DMS 273 (cell line): Measurements from ENCODE around the gene CCND1.

Experiments used
- DNase-seq: peaks from one replicate; lab custom pipeline; 2025; ENCODE audit not compliant: unreplicated experiment; lab: John Stamatoyannopoulos, UW

Gene CCND1

GRCh38 chr11:69651834-69652620 lies 11.1 kb downstream of the CCND1 start:
- DNase-seq: no peak

DNA sequence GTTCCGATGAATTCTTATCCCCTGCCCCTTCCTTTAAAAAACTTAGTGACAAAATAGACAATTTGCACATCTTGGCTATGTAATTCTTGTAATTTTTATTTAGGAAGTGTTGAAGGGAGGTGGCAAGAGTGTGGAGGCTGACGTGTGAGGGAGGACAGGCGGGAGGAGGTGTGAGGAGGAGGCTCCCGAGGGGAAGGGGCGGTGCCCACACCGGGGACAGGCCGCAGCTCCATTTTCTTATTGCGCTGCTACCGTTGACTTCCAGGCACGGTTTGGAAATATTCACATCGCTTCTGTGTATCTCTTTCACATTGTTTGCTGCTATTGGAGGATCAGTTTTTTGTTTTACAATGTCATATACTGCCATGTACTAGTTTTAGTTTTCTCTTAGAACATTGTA lies 12.0 kb downstream of the CCND1 start:
- DNase-seq: no peak

DNA sequence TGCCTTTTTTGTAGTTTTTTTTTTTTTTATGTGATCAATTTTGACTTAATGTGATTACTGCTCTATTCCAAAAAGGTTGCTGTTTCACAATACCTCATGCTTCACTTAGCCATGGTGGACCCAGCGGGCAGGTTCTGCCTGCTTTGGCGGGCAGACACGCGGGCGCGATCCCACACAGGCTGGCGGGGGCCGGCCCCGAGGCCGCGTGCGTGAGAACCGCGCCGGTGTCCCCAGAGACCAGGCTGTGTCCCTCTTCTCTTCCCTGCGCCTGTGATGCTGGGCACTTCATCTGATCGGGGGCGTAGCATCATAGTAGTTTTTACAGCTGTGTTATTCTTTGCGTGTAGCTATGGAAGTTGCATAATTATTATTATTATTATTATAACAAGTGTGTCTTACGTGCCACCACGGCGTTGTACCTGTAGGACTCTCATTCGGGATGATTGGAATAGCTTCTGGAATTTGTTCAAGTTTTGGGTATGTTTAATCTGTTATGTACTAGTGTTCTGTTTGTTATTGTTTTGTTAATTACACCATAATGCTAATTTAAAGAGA lies 12.5 kb downstream of the CCND1 start:
- DNase-seq: no peak

GRCh38 chr11:69654001-69654659 lies 13.2 kb downstream of the CCND1 start:
- DNase-seq: peak; percentile 24

DNA sequence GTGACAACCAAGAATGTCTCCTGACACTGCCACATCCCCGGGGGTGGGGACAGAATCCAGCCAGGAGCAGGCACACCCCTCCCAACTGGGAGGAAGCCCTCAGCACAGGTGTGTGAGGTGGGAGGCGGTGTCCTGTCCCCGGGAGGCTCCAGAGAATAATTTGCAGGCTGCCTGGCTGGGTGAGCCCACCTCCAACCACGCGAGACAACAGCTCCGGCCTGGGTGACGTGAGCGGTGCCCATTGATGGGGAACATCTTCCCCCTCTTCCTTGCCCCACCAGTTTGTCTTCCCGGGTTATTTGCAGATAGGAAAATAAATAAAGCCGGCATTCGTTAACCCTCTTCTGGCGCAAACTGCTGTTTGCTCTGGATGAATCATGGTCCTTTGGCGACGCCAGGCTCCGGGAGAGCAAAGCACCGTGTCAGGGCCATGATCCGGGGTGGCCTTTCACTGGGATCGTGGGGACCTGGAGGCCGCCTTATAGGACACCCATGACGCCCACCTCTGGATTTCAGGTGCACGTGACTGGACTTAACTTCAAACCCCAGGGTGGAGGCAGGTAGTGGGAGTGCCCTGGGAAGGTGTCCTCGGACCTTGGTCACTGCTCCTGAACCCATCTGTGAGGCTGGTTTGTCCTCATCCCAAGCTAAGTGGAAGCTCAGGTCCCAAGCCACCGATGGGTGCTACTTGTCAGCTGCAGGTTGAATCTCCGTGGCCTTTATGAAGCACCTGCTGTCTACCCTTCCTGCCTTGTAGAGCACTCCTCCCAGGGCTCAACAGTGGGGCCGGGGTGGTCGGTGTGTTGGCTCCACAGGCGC lies 13.9 kb downstream of the CCND1 start:
- DNase-seq: peak; percentile 21

DNA sequence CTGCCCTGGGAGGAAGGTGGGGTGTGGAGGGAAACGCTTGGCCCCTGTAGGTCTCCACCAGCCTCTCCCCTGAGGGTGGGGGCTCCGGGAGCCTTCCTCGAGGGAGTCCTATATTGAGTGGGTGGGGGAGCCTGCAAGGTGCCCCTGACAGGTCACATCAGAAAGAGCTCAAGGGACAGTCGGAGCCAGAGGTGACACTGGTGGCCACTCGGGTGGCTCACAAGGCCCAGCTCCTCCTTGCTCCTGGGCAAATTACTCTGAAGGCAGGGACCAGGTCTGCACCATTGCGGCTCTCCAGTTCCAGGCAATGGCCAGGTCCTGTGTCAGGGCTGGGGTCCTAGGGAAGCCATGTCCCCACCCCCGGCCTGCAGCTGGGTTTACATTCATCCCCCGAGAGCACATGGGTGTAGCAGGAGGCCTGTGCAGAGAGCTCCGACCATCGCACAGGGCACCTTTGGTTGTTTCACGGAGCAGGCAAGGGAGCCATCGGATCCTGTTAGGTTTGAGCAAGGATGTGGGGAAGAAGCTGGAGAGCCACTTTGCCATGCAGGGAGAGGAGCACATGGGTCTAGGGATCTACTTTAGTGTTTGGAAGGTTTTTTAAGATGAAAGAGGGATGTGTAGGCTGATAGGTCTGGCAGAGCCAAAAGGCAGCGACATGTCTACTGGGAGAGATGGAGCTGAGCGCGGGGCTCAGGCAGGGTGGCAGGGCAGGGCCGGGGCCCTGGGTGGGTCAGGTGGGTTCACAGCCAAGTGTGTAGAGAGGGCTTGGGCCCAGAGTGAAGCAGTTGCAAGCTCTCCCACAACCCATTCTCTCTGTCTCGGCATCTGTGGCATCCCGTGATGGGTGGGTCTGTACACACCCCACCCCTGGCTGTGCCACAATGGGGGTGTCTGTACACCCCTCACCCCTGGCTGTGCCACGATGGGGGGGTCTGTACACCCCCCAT lies 14.8 kb downstream of the CCND1 start:
- no peak for DNase-seq

- no peak for DNase-seq
These were observed 15.8 kb downstream of the CCND1 start for GRCh38 chr11:69656536-69657455.

DNA sequence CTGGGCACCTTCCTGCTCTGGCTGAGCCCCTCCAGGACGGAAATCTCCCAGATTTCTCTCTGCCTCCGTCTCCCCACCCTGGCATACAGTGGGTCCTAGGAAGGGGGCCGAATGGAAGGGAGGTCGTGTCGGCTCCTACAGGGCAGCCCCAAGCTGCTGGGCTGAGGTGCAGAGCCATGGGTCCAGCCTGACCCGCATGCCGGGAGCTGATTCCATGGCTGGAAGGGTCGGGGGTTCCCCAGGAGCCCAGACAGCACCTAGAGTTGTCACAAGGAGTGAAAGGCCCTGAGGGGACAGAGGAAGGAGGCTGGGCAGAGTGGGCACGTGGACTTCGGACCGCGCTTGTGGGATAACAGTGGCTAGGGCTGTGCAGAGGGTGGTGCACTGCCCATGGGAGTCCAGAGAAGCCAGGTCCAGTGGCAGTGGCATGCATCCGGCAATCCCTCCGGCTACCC lies 16.5 kb downstream of the CCND1 start:
- DNase-seq: no peak

GRCh38 chr11:69657911-69658625 lies 17.1 kb downstream of the CCND1 start:
- no peak for DNase-seq

GRCh38 chr11:69658626-69659450 lies 17.9 kb downstream of the CCND1 start:
- no peak for DNase-seq

GRCh38 chr11:69659591-69659990 lies 18.6 kb downstream of the CCND1 start:
- no peak for DNase-seq

DNA sequence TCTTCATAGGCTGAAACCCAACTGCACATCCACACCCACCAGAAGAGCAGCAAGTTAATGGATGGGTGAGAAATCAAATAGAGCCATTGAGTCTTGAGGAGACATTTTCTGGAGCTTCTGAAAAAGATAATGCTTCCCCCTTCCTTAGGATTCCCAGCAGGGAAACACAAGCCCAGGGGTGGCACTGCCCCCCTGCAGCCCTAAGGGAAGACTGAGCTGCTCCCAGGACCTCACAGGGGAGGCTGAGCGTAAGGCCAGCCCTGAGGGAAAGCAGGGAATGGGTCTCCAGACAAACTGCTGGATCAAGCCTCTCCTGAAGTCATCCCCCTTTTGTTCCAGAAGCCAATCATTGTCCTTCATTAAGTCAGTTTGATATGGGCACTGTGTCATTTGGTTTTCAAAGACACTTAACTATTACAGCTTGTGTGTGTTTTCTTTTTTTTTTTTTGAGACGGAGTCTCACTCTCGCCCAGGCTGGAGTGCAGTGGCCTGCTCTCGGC lies 19.1 kb downstream of the CCND1 start:
- DNase-seq: no peak

DNA sequence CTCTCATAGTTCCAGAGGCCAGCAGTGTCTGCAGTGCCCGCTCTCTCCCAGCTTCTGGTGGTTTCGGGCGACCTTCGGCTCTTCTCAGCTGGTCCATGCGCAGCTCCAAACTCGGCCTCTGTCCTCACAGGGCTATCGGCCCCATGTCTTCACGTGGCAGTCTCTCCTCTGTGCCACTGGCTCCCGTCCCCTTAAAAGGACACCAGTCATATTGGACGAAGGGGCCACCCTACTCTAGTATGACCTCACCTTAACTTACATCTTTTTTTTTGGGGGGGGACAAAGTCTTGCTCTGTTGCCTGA lies 20.4 kb downstream of the CCND1 start:
- DNase-seq: no peak

DNA sequence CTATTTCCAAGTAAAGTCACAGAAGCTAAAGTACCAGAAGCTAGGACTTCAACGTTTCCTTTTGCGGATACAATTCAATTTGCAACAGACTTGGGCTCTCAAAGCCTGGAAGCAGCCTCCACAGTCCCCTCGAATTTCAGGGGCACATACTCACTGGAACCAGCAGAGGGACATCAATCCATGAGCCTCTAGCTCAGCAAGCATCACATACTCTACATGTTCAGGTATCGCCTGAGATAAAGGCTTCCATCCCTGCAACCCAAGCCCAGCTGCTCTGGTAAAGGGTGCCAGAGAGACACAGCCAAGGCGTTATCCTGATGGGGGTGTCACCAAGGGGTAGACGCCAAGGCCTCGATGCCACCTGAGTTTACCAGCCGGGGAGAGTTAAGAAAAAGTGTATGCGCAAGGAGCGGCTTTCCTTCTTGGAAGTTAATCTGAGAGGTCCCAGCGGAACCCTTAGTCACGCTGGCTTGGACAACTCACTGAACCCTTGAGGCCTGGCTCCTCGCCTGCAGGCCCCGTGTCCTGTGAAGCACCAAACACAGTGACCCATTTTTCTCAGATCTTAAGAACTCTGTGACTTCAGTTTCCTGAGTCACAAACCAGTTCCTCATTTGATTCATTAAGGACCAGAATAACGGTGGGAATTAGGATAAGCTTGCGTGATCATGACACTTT lies 21.2 kb downstream of the CCND1 start:
- peak; percentile 25 for DNase-seq

DNA sequence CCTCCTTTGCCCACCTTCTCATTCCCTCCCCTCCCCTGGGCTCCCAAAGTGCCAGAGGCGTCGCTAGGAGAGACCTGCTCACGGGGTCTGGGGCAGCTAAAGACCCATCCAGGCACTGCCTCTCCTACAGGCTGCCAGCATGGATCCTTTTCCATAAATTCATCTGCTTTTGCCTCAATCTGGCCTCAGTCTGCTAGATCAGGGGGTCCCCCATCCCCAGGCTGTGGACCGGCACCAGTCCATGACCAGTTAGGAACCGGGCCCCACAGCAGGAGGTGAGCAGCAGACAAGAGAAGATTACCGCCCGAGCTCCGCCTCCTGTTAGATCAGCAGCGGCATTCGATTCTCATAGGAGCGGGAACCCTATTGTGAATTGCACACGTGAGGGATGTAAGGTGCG lies 21.9 kb downstream of the CCND1 start:
- DNase-seq: no peak

DNA sequence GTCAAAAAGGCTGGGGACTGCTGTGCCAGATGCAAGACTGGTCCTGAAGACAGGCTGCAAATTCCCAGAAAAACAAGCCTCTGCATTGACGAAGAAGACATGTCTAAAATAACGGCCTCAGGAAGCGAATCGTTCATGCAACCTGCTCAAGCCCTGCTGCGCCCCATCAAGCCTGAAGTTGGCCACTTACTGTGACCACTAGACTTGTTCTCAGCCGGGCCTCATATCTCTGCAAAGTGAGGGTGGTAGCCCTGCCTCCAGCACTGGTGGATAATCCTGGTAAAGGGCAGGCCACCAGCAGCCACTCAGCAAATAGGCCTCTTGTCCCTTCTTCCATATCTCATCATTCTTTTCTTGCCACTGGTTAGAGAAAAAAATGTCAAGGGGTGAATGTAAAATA lies 22.4 kb downstream of the CCND1 start:
- no peak for DNase-seq

DNA sequence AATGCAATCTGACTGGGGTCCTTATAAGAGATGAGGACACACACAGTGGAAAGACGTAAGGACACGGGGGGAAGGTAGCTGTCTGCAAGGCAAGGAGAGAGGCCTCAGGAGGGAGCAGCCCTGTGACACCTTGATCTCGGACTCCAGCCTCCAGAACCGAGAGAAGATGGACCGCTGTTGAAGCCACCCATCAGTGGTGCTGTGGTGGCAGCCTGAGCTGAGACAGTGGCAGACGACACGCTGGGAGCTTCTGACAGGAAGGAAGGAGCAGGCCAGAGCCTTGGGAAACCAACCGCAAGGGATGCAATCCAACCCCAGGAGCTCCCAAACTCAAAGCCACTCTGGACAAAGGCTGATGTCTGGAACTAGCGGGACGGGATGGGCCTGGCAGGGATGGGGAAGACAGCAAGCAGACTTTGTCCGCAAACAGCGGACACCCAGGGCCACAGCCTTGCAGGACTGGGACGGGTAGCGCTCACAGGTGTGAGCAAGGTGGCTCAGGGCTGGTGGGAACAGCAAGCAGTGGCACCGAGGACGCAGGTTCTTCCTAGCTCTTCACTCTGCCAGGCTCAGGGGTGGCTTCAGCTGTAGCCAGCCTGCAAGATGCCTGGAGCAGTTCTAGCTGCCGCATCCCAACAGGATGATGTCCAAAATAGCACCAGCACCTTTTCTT lies 23.3 kb downstream of the CCND1 start:
- no peak for DNase-seq
